ENCODE measurements around the gene ST3GAL4. TPM values are rescaled to one million over a fixed set of nuclear protein-coding genes. Genes with fewer than 3 reads are reported as not detected.

Gene ST3GAL4
- total RNA-seq, 2 experiments from 2014 or later: 14.3 to 18.8 TPM

DNA sequence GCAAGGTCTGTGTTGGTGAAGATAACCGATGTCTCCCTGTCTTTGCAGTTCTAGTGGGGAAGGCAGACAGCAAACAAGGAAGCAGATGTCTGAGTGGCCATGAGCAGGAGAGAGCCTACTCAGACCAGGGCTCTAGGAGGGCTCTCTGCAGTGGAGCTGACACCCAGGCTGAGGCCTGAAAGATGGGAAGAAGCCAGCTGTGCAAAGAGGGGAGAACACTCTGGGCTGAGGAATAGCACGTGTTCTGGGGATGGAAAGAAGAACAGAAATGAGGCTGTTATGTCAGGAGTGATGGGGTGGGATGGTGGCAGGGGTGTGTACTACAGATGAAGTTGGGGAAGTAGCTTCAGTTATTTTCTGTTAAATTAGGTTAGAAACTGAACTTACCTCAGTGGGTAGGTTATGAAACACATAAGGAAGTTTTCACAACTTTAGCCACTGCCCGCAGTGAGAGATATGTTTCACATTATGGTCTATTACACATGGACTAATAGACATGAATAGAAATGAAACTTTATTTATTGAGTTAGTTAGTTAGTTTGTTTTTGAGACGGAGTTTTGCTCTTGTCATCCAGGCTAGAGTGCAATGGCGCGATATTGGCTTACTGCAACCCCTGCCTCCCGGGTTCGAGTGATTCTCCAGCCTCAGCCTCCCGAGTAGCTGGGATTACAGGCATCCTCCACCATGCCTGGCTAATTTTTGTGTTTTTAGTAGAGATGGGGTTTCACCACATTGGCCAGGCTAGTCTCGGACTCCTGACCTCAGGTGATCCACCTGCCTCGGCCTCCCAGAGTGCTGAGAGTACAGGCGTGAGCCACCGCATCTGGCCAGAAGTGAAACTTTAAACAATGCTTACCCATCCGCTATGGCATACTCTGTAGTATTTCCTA is 43.8 kb upstream of the ST3GAL4 start:
- Histone ChIP-seq H3K27ac (ENCODE audit: low read depth, low read length, poor library complexity, severe bottlenecking) (no peak overlapping the region), H3K79me2 (ENCODE audit: insufficient read depth, low read depth, low read length) (no peaks in the 10 kb centered on the region), H3K4me1 (ENCODE audit: insufficient read depth, low read length, poor library complexity, severe bottlenecking) (peaks cover 4% of the 10 kb centered on the region), H3K9me3 (ENCODE audit: low read length) (0 out of 2 replicates have a peak, but pooled peaks cover 5% of the 10 kb centered on the region), H3K4me2 (ENCODE audit: low read length) (no peak overlapping the region), H4K20me1 (ENCODE audit: insufficient read depth, low read length) (no peaks in the 10 kb centered on the region), H3K36me3 (ENCODE audit: insufficient read depth, low read length) (peaks cover 68% of the 10 kb centered on the region), H3K9me2 (ENCODE audit: insufficient read depth, low read length) (no peaks in the 10 kb centered on the region), H2AFZ (ENCODE audit: low read length) (no peak overlapping the region), H3K4me3 (ENCODE audit: low read depth, low read length, poor library complexity, severe bottlenecking) (no peak overlapping the region)
- no TSS peak for BruUV-seq (replicated peaks)
- intact Hi-C loops (cut with micrococcal nuclease; ENCODE audit: unreplicated experiment): loop anchor here (5.0 kb wide), 1 partner anchor 681 kb away; no protein-coding TSS in a partner anchor
- CTCF ChIA-PET (ENCODE audit: unreplicated experiment): interaction anchor here (0.8 to 1.2 kb wide), 2 partner anchors 169 to 173 kb away, joined by 4 to 6 read pairs; no protein-coding TSS in a partner anchor
- TF ChIP-seq, protein P1, sequence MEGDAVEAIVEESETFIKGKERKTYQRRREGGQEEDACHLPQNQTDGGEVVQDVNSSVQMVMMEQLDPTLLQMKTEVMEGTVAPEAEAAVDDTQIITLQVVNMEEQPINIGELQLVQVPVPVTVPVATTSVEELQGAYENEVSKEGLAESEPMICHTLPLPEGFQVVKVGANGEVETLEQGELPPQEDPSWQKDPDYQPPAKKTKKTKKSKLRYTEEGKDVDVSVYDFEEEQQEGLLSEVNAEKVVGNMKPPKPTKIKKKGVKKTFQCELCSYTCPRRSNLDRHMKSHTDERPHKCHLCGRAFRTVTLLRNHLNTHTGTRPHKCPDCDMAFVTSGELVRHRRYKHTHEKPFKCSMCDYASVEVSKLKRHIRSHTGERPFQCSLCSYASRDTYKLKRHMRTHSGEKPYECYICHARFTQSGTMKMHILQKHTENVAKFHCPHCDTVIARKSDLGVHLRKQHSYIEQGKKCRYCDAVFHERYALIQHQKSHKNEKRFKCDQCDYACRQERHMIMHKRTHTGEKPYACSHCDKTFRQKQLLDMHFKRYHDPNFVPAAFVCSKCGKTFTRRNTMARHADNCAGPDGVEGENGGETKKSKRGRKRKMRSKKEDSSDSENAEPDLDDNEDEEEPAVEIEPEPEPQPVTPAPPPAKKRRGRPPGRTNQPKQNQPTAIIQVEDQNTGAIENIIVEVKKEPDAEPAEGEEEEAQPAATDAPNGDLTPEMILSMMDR (conservative IDR thresholded peaks at IDR 0.05; ENCODE audit: low read length): no peak
- POLR2A ChIA-PET: interaction anchor here (0.7 to 1.5 kb wide), 3 partner anchors 12 to 42 kb away, joined by 3 to 4 read pairs (median 3); no protein-coding TSS in a partner anchor
- DNase-seq (ENCODE audit: low spot score): no peak

DNA sequence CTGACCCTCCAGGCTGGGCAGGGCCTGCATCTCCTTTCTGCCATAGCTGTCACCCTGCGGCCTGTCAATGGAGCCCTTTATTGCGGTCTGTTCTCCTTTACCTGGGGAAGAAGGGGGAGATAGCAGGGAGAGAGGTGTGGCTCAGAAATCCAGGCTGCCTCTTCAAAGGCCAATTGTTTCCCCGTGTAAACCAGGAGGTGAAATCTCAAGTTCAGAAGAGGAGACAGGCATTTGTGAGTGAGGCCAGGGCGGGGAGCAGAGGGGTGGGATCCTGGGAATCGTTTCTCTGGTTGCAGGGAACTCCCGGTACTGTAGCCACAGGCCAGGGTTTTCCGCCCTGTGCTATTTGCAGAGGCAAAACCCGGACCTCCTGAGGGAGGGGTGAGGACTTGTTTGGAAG is 42.5 kb upstream of the ST3GAL4 start:
- Histone ChIP-seq H3K36me3 (ENCODE audit: insufficient read depth, low read length) (peaks cover 63% of the 10 kb centered on the region), H3K27ac (ENCODE audit: low read depth, low read length, poor library complexity, severe bottlenecking) (no peak overlapping the region), H4K20me1 (ENCODE audit: insufficient read depth, low read length) (no peaks in the 10 kb centered on the region), H3K4me1 (ENCODE audit: insufficient read depth, low read length, poor library complexity, severe bottlenecking) (peaks cover 3% of the 10 kb centered on the region), H3K79me2 (ENCODE audit: insufficient read depth, low read depth, low read length) (no peaks in the 10 kb centered on the region), H3K4me2 (ENCODE audit: low read length) (no peak overlapping the region), H3K9me2 (ENCODE audit: insufficient read depth, low read length) (no peaks in the 10 kb centered on the region), H2AFZ (ENCODE audit: low read length) (no peak overlapping the region), H3K4me3 (ENCODE audit: low read depth, low read length, poor library complexity, severe bottlenecking) (no peak overlapping the region), H3K9me3 (ENCODE audit: low read length) (0 out of 2 replicates have a peak, but pooled peaks cover 5% of the 10 kb centered on the region)
- BruUV-seq (replicated peaks): no TSS peak
- no peak for DNase-seq (ENCODE audit: low spot score)
- ChIA-PET CTCF (ENCODE audit: unreplicated experiment) (interaction anchor here (1.2 kb wide), 1 partner anchor 172 kb away, joined by 4 read pairs; no protein-coding TSS in a partner anchor), POLR2A (interaction anchor here (1.0 kb wide), 1 partner anchor 13 kb away, joined by 3 read pairs; no protein-coding TSS in a partner anchor)
- TF ChIP-seq, protein P1 (conservative IDR thresholded peaks at IDR 0.05; ENCODE audit: low read length): no peak
- TF ChIP-seq EZH2phosphoT487 (IDR thresholded peaks at IDR 0.05; ENCODE audit: borderline replicate concordance, low read depth, low read length): no peak
- intact Hi-C loops (cut with micrococcal nuclease; ENCODE audit: unreplicated experiment): loop anchor here (5.0 kb wide), 1 partner anchor 679 kb away; no protein-coding TSS in a partner anchor

Data from OCI-LY7 (cell line).